ENCODE data around the gene CTNND2. TPM values are rescaled to one million over a fixed set of nuclear protein-coding genes. Genes with fewer than 3 reads are reported as not detected.

The CTNND2 gene
- total and polyA plus RNA-seq, 2 donors (not counting 1 experiment from before 2014, with no cell fraction given) = not detected

GRCh38 chr5:11052871-11053270, 851.4 kb downstream of the CTNND2 start:
- no peak for ATAC-seq (ENCODE audit: low read depth)
- H3K27ac ChIP-seq (ENCODE audit: low read length in 2 of 2) = no peak overlapping the region
- H4K20me1 ChIP-seq (ENCODE audit: control insufficient read depth, insufficient read depth, low read length, poor library complexity, severe bottlenecking) = no peaks in the 10 kb centered on the region
- DNase-seq = no peak
- Mint-ChIP-seq H3K4me3 (no peak overlapping the region), H3K27me3 (peaks cover 3% of the 10 kb centered on the region), H3K27ac (no peak overlapping the region), H3K4me1 (no peaks in the 10 kb centered on the region), H3K9me3 (ENCODE audit: insufficient read depth) (no peaks in the 10 kb centered on the region)
- H3K27me3 ChIP-seq (replicated peaks in 1 of 4; ENCODE audit: control extremely low read depth in 1 of 4, control insufficient read depth in 3 of 4, insufficient read depth in 4 of 4, low read length in 3 of 4) = no peaks in the 10 kb centered on the region
- no peak overlapping the region for H3K4me3 ChIP-seq (ENCODE audit: control extremely low read depth in 1 of 5, extremely low read depth in 1 of 5, insufficient read depth in 1 of 5, low read depth in 2 of 5, low read length in 4 of 5)
- H3K36me3 ChIP-seq (replicated peaks in 1 of 2; ENCODE audit: control extremely low read depth in 1 of 2, control insufficient read depth in 1 of 2, extremely low read depth in 1 of 2, insufficient read depth in 2 of 2, low read length in 1 of 2) = no peaks in the 10 kb centered on the region
- H3K4me1 ChIP-seq (ENCODE audit: control insufficient read depth in 2 of 2, insufficient read depth in 2 of 2, low read length in 2 of 2) = no peaks in the 10 kb centered on the region
- no peak overlapping the region for H3K4me2 ChIP-seq (replicated peaks; ENCODE audit: low read depth, low read length, poor library complexity, severe bottlenecking)
- H3K9me3 ChIP-seq (ENCODE audit: control extremely low read depth in 1 of 3, control insufficient read depth in 2 of 3, insufficient read depth in 1 of 3, low read length in 2 of 3) = no peaks in the 10 kb centered on the region
- H3K9ac ChIP-seq (ENCODE audit: low read length) = no peak overlapping the region
- no peak overlapping the region for H2AFZ ChIP-seq (ENCODE audit: insufficient read depth, low read depth, low read length, poor library complexity, severe bottlenecking)
- intact Hi-C loops (cut with micrococcal nuclease) = no loop called here
- TF ChIP-seq CTCF (IDR thresholded peaks at IDR 0.05) (no peak), EZH2 (IDR thresholded peaks at IDR 0.05; ENCODE audit: borderline replicate concordance, insufficient read depth, low read depth, low read length, poor library complexity, severe bottlenecking) (no peak)
- CTCF ChIA-PET = no interaction called here
- POLR2A ChIA-PET = no interaction called here
- no peaks in the 10 kb centered on the region for H3K79me2 ChIP-seq (ENCODE audit: control insufficient read depth, insufficient read depth, low read length)

GRCh38 chr5:11050596-11051304, 853.5 kb downstream of the CTNND2 start:
- Histone ChIP-seq H4K20me1 (ENCODE audit: control insufficient read depth, insufficient read depth, low read length, poor library complexity, severe bottlenecking) (no peaks in the 10 kb centered on the region), H3K4me3 (ENCODE audit: control extremely low read depth in 1 of 5, extremely low read depth in 1 of 5, insufficient read depth in 1 of 5, low read depth in 2 of 5, low read length in 4 of 5) (no peak overlapping the region), H3K27me3 (replicated peaks in 1 of 4; ENCODE audit: control extremely low read depth in 1 of 4, control insufficient read depth in 3 of 4, insufficient read depth in 4 of 4, low read length in 3 of 4) (no peaks in the 10 kb centered on the region), H3K36me3 (replicated peaks in 1 of 2; ENCODE audit: control extremely low read depth in 1 of 2, control insufficient read depth in 1 of 2, extremely low read depth in 1 of 2, insufficient read depth in 2 of 2, low read length in 1 of 2) (no peaks in the 10 kb centered on the region), H3K4me2 (replicated peaks; ENCODE audit: low read depth, low read length, poor library complexity, severe bottlenecking) (no peak overlapping the region), H3K27ac (ENCODE audit: low read length in 2 of 2) (no peak overlapping the region), H3K9ac (ENCODE audit: low read length) (no peak overlapping the region), H2AFZ (ENCODE audit: insufficient read depth, low read depth, low read length, poor library complexity, severe bottlenecking) (no peak overlapping the region), H3K79me2 (ENCODE audit: control insufficient read depth, insufficient read depth, low read length) (no peaks in the 10 kb centered on the region), H3K9me3 (ENCODE audit: control extremely low read depth in 1 of 3, control insufficient read depth in 2 of 3, insufficient read depth in 1 of 3, low read length in 2 of 3) (no peaks in the 10 kb centered on the region), H3K4me1 (ENCODE audit: control insufficient read depth in 2 of 2, insufficient read depth in 2 of 2, low read length in 2 of 2) (no peaks in the 10 kb centered on the region)
- no peak for ATAC-seq (ENCODE audit: low read depth)
- CTCF ChIA-PET = interaction anchor here (0.6 kb wide), 1 partner anchor 8 kb away, joined by 3 read pairs; no protein-coding TSS in a partner anchor
- Mint-ChIP-seq H3K4me1 (no peaks in the 10 kb centered on the region), H3K9me3 (ENCODE audit: insufficient read depth) (no peaks in the 10 kb centered on the region), H3K4me3 (no peak overlapping the region), H3K27ac (no peak overlapping the region), H3K27me3 (peaks cover under 1% of the 10 kb centered on the region)
- intact Hi-C loops (cut with micrococcal nuclease) = no loop called here
- 71% methylated on average over 2 of the region's 3 CpGs for WGBS (ENCODE audit: insufficient coverage)
- no peak for DNase-seq
- POLR2A ChIA-PET = no interaction called here
- no peak for TF ChIP-seq EZH2 (IDR thresholded peaks at IDR 0.05; ENCODE audit: borderline replicate concordance, insufficient read depth, low read depth, low read length, poor library complexity, severe bottlenecking)
- no peak for TF ChIP-seq CTCF (IDR thresholded peaks at IDR 0.05)
